GM18511 (cell line): ENCODE data around the gene RCBTB2.
A peak's percentile ranks its signal among the peaks of the same experiment; 100 is the strongest.

Experiments used
- ATAC-seq: cut with Tn5 transposase; IDR thresholded peaks from one replicate; pipeline ENCODE4 v1.9.1; 2021; ENCODE audit warnings: mild to moderate bottlenecking, moderate library complexity; ENCODE audit not compliant: unreplicated experiment

The RCBTB2 gene

GRCh38 chr13:48531416-48532255 lies 1.2 kb downstream of the RCBTB2 start:
- ATAC-seq, result no peak

- ATAC-seq, result no peak
Observed at GRCh38 chr13:48530833-48531232, 2.0 kb downstream of the RCBTB2 start.

- no peak for ATAC-seq
Observed at GRCh38 chr13:48528720-48529119, 4.2 kb downstream of the RCBTB2 start.

GRCh38 chr13:48527955-48528354 lies 4.9 kb downstream of the RCBTB2 start:
- ATAC-seq, result no peak

GRCh38 chr13:48526286-48526685 lies 6.6 kb downstream of the RCBTB2 start:
- ATAC-seq, result no peak

- no peak for ATAC-seq
Observed at GRCh38 chr13:48518083-48518482, 14.8 kb downstream of the RCBTB2 start.

GRCh38 chr13:48515732-48516131 lies 17.1 kb downstream of the RCBTB2 start:
- no peak for ATAC-seq

GRCh38 chr13:48514793-48515192 lies 18.1 kb downstream of the RCBTB2 start:
- ATAC-seq, result no peak

- no peak for ATAC-seq
Observed at GRCh38 chr13:48511621-48512230, 21.2 kb downstream of the RCBTB2 start.

- ATAC-seq, result no peak
Observed at GRCh38 chr13:48510698-48511097, 22.2 kb downstream of the RCBTB2 start.

GRCh38 chr13:48508011-48508410 lies 24.9 kb downstream of the RCBTB2 start:
- ATAC-seq, result no peak

- no peak for ATAC-seq
Observed at GRCh38 chr13:48507021-48507420, 25.9 kb downstream of the RCBTB2 start.

- peak; percentile 32 for ATAC-seq
Observed at GRCh38 chr13:48506092-48506701, 26.7 kb downstream of the RCBTB2 start.

- peak; percentile 77 for ATAC-seq
Observed at GRCh38 chr13:48505597-48506091, 27.2 kb downstream of the RCBTB2 start.

- ATAC-seq, result peak; percentile 36
Observed at GRCh38 chr13:48505012-48505411, 27.9 kb downstream of the RCBTB2 start.

- ATAC-seq, result no peak
Observed at GRCh38 chr13:48504606-48505005, 28.3 kb downstream of the RCBTB2 start.

GRCh38 chr13:48502601-48503319 lies 30.1 kb downstream of the RCBTB2 start:
- ATAC-seq, result no peak

- ATAC-seq, result no peak
Observed at GRCh38 chr13:48501705-48502104, 31.2 kb downstream of the RCBTB2 start.

- ATAC-seq, result peak; percentile 56
Observed at GRCh38 chr13:48500652-48501197, 32.2 kb downstream of the RCBTB2 start.

- no peak for ATAC-seq
Observed at GRCh38 chr13:48497669-48498068, 35.2 kb downstream of the RCBTB2 start.
